Activated CD4-positive, CD25-positive, alpha-beta regulatory T cell treated with anti-CD3 and anti-CD28 coated beads, Interleukin-2, amount 50 U/mL, for 24 hours (primary cell): ENCODE measurements around the gene HNRNPUL2.
"Not testable (repeated sequence)": the region's sequence is repeated elsewhere in the genome, so short reads cannot be mapped to it uniquely, and the experiment has no call there.

Experiments
- ATAC-seq, 2 donors: fragments of 150-1000 bp; cut with Tn5 transposase; one replicate each; pipeline ENCODE4 v1.10.0; 2021; ENCODE audit warnings: mild to moderate bottlenecking in 1 of 2, moderate library complexity in 1 of 2

Gene HNRNPUL2

DNA sequence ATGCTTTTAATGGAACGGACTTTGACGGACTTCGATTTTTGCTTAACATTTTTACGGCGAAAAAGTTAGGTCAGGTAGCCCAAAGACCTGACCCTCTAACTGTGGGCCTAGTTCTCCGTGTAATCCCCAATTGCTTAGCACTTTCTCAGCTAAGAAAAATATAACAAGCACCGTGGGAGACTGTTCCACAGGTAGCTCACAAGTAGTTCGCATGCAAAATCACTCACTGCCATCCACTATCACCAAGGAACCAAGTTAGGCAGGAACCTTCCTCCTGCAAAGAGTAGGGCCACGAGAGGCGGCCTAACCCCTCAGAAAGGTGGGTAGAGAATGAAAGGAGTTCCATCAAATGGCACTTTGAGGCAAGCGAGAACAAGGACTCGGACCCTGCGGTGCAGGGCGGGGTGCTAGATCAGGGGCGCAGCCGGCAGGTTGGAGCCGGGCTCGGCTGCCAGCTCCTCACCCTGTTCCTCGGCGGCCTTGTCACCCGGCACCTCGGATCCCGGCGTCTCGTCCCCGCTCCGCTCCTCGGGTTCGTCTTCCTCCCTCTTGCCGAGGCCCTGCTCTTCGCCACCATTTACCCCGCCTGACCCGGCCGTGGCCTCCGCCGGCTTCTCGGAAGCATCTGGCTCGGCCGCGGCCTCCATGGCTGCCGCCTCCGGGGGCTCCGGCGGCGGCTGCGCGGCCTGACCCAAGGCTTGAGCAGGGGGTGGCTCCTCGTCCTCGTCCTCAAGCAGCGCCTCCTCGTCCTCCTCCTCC lies 922 bp downstream of the HNRNPUL2 start:
- ATAC-seq = no peak

DNA sequence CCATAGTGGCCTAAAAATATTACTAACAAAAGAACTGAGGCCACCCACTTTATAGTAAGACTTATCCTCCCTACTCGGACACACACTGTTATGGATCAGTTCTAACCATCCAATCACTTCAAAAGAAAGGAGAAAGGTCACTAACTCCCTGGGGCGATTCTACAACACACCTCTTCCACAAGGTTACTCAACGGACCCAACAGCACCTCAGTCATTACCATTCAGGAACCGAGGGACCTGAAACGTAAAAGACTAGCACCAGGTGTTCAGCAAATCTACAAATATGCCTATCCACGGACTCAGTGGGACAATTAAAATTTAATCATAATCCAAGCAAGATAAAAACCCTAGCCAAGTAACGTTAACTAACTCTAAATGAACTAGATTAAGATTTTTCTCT lies 1.6 kb downstream of the HNRNPUL2 start:
- no peak for ATAC-seq

DNA sequence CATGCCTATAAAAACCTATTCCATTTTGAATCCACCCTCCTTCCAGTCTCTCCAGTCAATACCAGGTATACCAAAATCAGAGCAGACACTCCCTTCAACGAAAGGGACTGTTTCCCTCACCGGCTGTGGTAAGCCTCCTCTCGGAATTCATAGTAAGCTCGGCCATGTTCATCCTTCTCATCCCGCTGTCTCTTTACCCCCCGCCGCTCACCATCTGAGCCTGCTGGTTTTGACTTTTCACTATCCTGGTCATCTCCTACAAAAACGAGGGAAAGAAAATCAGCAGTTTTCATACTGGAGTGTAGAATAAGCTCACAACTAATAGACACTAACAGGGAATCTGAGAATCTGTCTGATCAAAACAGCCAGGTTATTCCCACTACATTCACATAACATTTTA lies 3.1 kb downstream of the HNRNPUL2 start:
- ATAC-seq = no peak

DNA sequence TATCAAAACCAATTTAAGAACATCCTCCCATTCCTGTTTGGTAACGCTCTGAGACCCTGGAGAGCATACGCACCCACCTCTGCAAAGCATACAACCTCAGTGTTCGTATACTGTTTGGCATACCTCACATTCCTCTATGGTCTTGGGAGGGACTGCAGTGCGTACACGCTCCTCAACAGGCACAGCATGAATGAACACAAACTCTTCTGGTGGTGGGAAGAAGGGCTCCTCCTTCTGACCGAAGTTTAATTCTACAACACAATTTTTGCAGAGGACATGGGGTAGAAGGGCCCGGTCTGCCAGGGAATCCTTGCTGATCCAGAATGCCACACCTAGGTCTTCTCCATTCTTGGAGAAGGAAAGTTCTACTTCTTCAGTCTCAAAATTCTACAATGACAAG lies 5.3 kb downstream of the HNRNPUL2 start:
- no peak for ATAC-seq

DNA sequence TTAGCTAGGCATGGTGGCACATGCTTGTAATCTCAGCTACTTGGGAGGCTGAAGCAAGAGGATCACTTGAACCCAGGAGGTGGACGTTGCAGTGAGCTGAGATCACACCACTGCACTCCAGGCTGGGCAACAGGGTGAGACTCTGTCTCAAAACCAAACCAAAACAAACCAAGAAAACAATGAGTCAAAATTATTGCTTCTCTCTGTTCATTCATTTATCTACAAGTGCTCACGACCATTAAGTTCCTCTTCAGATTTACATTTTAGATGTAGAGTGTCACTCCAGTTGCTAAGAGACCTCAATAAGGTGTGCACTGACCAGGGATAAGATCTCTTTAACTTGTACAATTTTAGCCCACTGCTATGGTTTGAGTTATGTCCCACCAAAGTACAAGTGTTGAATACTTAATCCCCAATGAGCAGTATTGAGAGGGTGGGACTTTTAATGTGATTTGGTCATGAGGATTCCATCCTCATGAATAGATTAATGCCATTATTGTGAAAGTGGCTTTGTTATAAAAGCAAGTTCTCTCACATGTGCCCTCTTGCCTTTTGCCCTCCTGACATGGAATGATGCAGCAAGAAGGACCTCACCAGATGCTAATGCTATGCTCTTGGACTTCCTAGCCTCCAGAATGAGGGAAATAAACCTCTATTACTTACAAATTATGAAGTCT lies 7.8 kb downstream of the HNRNPUL2 start:
- peak; percentile 41 to 51 for ATAC-seq

DNA sequence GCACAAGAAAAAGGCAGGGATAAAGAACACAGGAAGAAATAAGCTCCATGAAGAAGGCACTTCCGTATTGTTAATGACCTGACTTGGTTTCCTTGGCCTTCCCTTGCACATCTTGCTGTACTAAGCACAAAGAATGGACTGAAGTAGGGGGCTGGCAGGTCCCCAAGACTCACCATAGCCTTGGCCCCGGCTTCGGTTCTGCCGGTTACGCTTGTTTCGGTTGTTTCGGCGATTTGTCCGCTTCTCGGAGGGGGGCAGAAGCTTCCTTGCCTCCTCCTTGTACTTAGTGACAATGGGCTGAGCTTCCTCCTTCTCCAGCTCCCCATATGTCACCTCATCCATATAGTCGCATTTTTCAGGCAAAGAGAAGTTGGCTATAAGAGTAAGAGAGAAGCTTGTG lies 10.4 kb downstream of the HNRNPUL2 start:
- no peak for ATAC-seq

DNA sequence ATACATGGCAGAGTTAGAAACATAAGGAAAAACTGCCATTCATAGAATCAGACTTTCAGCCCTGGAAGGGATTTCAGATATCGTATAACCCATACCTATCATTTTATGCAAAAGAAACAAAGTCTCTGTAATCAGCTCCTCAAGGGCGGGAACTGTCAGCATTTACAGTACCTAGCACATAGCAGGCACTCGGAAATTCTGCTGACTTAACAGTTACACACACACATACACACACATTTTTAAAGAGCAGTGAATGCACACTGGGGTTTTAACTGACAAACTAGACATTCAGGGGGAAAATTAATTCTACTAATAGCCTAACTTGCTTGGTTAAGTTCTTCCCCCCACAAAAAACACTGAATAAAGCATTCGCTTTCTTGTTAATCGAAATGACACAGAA lies 11.1 kb downstream of the HNRNPUL2 start:
- ATAC-seq = no peak

DNA sequence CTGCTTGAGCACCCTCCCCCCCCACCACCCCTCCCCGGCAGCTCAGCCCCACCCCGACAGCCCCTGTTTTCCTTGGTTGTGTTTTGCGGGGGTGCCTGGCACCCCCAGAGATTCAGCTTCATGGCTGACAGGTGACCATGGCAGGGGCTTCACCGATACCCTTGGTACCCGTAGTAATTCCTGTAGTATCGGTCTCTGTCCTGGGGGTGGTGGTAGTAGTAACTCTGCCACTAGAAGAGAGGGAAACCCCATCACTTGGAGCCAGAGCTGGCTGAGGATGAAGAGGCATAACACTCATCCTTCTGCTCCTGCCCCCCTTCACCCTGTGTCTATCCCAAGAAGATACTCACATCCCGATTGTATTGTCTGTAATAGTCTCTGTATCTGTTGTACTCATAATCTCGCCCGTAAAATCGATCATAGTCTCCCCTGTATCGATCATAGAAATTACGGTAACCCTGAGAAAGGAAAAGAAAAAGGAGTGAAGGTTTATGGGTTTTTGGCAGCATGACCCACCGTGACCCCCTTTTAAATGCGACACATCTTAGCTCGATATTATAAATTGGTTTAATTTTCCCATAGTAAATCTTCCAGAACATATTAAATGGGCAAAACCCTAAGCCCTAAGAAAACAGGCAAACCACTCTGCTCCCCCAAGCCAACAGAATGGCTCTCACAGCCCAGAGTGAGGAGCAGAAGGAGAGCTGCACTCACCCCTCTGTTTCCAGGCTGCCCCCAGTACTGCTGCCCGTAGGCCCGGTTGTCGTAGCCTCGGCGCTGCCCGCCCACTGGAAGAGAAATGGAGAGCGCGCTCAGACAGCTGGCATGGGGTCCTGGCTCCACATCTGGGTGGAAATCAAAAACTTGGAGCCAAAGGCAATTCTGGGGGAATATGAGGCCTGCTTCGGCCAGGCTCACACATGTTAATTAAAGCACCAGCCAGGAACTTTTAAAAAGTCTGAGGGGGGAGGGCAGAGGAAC lies 11.8 kb downstream of the HNRNPUL2 start:
- no peak for ATAC-seq

DNA sequence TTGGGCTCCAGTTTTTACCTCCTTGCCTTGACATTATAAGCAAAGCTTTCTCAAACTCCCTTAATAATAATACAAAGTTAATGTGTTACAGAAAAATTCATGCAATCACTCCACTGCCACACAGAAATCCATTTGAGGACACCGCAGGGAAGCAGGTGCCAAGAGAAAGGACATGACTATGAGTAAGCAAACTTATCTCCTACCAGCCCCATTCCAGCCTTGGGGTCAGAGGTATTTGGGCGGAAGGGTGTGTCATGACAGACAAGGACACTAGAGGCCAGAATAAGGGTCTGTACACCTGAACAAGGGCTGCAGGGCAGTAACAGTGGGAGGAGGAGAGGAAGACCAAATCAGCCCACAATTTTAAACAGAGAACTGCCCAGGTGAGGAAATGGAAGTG lies 13.9 kb downstream of the HNRNPUL2 start:
- no peak for ATAC-seq

DNA sequence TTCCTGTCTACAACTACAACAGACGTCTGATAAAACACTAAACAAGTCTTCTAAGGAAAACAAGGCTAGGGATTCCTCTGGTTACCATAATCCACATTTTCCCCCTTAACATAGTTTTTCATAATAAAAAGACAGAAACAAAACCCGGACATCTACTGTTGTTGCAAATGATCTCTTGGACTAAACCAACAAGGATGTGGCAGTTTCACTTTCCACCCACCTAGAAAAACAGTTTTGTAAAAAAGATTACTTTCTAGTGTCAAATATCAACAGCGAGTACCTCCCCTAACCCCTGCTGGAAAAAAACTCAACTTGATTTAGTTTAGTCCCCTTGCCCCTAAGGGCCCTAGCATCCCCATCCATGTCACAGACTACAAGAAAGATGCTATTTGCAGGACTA lies 14.4 kb downstream of the HNRNPUL2 start:
- ATAC-seq = no peak

DNA sequence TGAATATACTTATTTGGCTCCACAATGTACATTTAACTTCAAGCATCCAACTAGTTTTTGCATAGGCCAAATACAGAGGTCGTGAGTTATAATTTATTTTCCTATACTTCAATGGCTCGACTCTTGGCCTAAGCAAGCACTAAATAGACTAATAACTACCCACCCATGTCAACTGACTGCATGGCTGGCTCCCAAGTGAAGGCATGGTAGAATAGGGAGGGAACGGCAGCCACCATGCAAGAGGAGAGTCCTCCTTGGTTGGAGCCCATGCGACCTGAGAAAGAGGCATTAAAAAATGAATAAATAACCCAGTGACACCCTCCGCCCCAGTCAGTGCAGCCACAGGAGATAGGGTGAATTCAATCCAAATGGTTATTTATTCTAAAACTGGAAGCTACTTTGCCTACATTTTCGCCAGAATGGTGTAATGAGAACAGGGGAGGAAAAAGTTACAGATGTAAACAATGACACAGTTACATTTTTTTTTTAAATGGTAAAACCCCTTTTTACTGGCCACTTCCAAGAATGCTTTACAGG lies 14.9 kb downstream of the HNRNPUL2 start:
- ATAC-seq = no peak

DNA sequence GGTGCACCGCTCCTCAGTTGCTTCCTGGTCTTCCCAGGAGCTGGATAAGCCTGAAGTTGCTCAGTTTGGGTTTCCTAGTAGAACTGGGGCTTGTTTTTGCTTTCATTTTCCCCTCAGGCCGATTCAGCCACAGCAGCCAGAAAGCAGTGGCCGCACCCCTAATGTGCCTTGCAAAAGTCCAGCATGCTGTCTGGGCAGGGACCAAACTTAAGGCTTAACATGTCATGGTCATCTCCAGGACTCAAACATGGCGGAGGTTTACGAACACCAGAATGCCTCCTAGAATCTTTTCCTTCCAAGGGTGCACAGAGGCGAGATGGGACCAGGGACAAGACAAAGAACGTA lies 17.3 kb downstream of the HNRNPUL2 start:
- no peak for ATAC-seq

DNA sequence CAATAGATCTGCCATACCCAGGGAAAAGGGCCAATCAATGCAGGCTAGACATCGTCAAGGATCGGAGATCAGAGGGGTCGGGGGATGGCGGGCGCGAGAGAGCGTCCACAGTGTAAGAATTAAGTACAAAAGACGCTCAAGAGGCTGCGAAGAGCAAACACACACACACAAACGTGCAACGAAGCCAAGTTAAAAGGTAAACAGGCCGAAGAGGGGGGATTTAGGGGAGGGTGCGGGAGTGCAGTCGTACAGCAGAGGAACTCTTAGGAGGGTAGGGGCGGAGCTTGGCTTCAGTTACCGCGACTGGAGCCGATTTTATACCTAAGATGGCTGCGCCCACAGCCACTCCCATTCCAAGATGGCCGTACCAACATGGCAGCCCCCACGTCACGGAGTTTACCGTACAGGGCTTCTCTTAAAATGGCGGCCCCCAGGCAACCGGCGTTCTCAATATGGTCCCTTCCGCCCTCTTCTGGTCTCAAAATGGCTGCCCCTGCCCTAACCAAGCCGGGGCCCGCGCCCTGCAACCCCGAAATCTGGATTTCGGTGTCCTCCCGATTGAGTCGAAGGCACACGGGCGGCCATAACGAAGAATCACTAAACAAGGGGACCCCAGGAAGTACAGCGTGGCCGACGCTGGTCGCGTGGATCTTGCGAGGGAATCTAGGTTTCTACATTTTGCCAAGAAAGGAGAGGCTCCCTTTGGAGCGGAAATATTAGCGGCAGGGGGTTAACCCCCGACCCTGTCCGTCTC lies 17.8 kb downstream of the HNRNPUL2 start:
- peak; percentile 84 for ATAC-seq

DNA sequence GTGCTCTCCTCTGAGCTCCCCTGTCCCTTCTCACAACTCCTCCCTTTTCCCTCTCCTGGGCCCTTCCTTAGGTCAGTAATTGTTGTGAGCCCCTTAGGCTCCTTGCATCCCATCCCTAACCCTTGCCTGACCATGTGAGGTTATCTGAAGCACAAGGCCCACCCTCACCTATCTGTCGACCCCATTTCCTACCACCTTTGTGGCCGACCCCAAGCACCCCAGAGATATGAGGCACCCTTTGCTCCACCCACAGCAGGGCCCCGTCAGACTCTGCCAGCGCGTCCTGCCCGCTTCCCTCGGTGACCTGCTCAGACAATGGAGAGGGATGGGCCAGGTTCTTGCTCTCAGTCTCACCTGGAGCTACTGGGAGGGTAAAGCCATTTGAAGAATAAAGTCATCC lies 18.5 kb downstream of the HNRNPUL2 start:
- peak; percentile 12 to 14 for ATAC-seq

DNA sequence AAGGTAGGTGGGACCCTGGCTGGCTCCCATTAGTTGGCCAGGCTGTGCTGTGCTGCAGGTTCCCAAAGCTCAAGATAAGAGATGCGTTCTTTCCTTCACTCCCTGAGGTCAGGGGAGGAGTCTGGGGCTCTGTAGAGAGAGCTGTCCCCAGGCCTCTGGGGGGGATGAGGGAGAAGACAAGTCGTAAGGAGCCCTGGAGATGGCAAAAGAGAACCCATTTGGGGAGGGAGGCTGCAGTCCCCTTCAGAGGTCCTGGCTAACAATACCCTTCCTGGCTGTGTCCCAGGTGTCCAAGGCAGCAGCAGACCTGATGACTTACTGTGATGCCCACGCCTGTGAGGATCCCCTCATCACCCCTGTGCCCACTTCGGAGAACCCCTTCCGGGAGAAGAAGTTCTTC lies 18.9 kb downstream of the HNRNPUL2 start:
- ATAC-seq = no peak

DNA sequence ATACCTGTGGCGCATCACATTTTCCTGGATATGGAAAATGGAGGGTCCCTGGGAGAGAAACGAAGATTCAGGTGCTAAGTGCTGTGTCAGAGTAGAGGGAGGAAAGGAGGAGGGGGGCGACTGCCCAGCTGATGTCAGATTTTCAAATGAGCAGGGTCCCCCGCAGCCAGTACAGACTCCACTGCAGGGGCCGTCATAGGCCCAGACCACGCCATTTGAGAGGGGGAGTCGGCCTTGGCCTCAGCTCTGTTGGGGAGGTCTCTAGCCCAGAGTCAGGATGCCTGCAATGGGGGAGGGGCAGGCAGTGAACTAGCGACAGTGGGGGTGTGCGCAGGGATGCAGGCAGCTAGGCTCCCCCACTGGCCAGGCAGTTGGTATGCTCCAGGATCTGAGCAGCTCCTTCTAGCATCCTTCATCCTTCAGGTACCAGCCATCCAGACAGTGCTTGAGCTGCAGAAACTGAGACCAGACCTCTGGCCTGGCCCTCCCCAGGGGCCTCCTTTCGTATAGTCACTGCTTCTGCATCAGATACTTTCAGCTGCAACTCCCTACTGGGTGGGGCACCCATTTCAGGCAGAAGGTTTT lies 19.9 kb downstream of the HNRNPUL2 start, which contains the start of the genes BSCL2 and GNG3:
BSCL2 (minus strand) TSS at position 148 of the 585 bp plus-strand sequence. CDS start 229 bp downstream, outside the sequence.
GNG3 (plus strand) TSS at position 400 of the 585 bp plus-strand sequence. CDS start 620 bp downstream, outside the sequence.
- no peak for ATAC-seq

DNA sequence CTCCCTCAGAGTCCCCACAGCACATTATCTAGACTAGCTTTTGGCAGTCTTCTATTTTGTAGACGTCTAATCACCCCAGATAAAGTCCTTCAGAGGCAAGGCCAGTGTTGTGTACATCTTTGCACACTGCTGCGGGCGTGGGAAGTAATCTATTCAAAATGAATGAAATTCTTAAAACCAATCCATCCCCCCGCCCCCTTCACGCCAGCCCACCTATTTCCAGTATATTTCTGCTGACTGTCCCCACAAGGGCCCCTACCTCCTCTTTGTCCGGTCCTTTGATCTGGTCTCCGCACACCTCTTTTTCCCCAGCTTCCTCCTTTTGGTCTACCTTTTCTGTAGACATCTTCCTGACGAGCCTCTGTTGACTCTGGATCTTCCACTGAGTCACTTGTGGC lies 20.4 kb downstream of the HNRNPUL2 start:
- ATAC-seq = no peak

DNA sequence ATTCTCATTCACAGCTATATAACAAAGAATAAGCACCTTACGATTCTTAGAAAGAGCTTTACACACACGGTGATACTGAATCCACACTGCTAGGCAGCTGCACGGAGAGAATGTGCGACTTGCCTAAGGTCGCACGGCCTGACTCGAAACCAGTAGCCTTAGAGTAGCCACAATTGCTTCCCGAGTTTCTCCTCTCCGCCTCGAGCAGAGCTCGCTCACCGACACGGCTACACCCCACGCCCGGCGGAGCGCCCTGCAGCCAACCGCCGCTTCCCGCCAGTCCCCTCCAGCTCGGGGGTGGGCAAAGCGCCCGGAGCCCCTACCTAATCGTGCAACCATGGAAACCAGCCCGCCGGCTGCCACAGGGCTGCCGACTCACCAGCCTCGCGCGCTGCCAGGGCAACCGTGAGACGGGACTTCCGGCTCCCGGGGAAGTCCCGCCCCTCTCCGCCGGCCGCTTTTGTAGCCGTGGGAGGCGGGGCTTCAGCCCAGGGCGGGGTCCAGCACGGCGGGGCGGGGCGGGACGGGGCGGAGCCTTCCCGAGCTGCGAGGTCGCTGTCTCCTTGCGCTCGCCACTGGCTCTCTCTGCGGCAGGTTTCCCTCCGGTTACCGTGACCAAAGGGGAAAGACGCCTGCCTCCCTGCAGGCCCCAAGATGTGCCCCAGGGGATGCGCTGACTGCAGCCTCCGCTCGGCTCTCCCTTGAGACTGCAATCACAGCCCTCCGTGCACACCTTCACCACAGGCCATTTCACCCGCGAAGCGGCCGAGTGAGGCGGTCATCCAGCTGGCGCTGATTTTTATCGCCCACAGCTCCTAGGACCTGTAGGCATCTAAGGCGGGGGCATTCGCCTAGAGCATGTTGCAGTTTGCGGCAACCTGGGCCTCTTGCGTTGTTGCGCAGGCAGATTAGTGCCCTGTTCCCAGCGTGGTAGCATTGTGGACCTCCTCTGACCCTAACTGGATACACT lies 21.1 kb downstream of the HNRNPUL2 start:
- peak; percentile 68 to 71 for ATAC-seq

DNA sequence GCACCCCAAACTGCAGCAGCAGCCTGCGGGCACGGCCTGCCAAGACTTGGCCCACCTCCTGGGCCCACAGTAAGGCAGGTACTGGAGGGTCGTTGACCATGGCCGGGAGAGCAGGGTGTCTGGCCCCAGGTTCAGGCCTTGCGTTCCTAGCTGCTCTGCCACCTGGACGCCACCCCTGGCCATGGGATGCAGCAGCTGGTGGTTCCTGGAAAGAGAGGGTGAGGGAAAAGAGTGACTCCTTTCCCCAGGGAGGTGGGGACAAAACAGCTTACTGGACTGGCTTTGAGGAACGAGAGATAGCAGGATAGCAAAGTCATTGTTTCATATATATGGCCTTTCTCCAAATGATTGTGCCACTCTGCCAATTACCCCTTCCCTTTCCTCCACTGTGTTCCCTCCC lies 21.8 kb downstream of the HNRNPUL2 start:
- ATAC-seq = no peak

DNA sequence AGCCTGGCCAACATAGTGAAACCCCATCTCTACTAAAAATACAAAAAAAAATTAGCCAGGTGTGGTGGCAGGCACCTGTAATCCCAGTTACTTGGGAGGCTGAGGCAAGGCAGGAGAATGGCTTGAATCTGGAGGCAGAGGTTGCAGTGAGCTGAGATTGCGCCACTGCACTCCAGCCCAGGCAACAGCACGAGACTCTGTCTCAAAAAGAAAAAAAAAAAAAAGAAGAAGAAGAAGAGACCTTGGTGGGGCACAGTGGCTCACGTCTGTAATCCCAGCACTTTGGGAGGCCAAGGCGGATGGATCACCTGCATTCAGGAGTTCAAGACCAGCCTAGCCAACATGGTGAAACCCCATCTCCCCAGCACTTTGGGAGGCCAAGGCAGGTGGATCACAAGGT lies 23.3 kb downstream of the HNRNPUL2 start:
- ATAC-seq = not testable (repeated sequence)
